ENCODE results near the gene COL19A1. TPM values are rescaled to one million over a fixed set of nuclear protein-coding genes. Genes with fewer than 3 reads are reported as not detected.

Gene COL19A1
- total and polyA plus RNA-seq, 12 donors: 0.26 to 2.8 (median 1.7) TPM

DNA sequence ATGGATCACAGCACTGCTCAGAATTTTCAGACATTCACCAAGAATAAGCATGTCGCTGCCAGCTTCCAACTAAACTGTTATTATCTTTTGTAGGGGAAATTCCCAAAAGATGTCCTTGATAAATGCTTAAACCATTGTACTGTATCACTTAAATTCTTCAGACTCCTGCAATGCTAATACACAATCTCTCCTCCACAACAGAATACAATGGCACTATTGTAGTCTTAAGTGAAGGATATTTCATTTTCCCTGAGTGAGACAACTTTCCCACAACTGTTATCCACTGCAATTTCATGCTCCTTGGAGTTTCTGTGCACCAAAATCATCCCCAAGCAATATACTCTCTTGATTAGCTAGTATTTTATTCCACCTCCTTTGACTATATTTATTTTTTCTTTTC lies 246.8 kb downstream of the COL19A1 start:
- no peaks in the 10 kb centered on the region for H3K36me3 ChIP-seq
- H3K27ac ChIP-seq: no peak overlapping the region
- TF ChIP-seq, protein P1, sequence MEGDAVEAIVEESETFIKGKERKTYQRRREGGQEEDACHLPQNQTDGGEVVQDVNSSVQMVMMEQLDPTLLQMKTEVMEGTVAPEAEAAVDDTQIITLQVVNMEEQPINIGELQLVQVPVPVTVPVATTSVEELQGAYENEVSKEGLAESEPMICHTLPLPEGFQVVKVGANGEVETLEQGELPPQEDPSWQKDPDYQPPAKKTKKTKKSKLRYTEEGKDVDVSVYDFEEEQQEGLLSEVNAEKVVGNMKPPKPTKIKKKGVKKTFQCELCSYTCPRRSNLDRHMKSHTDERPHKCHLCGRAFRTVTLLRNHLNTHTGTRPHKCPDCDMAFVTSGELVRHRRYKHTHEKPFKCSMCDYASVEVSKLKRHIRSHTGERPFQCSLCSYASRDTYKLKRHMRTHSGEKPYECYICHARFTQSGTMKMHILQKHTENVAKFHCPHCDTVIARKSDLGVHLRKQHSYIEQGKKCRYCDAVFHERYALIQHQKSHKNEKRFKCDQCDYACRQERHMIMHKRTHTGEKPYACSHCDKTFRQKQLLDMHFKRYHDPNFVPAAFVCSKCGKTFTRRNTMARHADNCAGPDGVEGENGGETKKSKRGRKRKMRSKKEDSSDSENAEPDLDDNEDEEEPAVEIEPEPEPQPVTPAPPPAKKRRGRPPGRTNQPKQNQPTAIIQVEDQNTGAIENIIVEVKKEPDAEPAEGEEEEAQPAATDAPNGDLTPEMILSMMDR (IDR thresholded peaks at IDR 0.05): no peak
- no peaks in the 10 kb centered on the region for H3K4me1 ChIP-seq
- intact Hi-C loops (cut with DNase I): loop anchor here in 1 of 10 donors (10.0 kb wide), 1 partner anchor 378 kb away; no protein-coding TSS in a partner anchor
- no peak overlapping the region for H3K4me3 ChIP-seq
- ATAC-seq (no peak), DNase-seq (no peak)
- no peaks in the 10 kb centered on the region for H3K27me3 ChIP-seq
- WGBS, 2 donors: 63 to 79% methylated on average over 1 of the region's 1 CpG
- no peaks in the 10 kb centered on the region for H3K9me3 ChIP-seq

- intact Hi-C loops (cut with DNase I): loop anchor here in 1 of 10 donors (10.0 kb wide), 1 partner anchor 384 kb away; no protein-coding TSS in a partner anchor
- TF ChIP-seq, protein P1 (IDR thresholded peaks at IDR 0.05): no peak
- no peak for ATAC-seq
- no peaks in the 10 kb centered on the region for H3K27me3 ChIP-seq
- no peaks in the 10 kb centered on the region for H3K4me1 ChIP-seq
- 59 to 61% methylated on average over 2 of the region's 2 CpGs for WGBS, 2 donors
- no peaks in the 10 kb centered on the region for H3K9me3 ChIP-seq
- no peak overlapping the region for H3K27ac ChIP-seq
- H3K36me3 ChIP-seq: no peaks in the 10 kb centered on the region
- H3K4me3 ChIP-seq: no peak overlapping the region
- no peak for DNase-seq
Observed at GRCh38 chr6:70118670-70119069, 252.3 kb downstream of the COL19A1 start.

GRCh38 chr6:70119218-70119835 lies 253.0 kb downstream of the COL19A1 start:
- Histone ChIP-seq H3K9me3 (no peaks in the 10 kb centered on the region), H3K27me3 (no peaks in the 10 kb centered on the region), H3K27ac (no peak overlapping the region), H3K4me3 (no peak overlapping the region), H3K36me3 (no peaks in the 10 kb centered on the region), H3K4me1 (no peaks in the 10 kb centered on the region)
- no peak for DNase-seq
- 79 to 87% methylated on average over 7 of the region's 7 CpGs for WGBS, 2 donors
- ATAC-seq: no peak
- intact Hi-C loops (cut with DNase I): loop anchor here in 1 of 10 donors (10.0 kb wide), 1 partner anchor 385 kb away; no protein-coding TSS in a partner anchor
- TF ChIP-seq, protein P1 (IDR thresholded peaks at IDR 0.05): no peak

- no peak overlapping the region for H3K27ac ChIP-seq
- TF ChIP-seq, protein P1 (IDR thresholded peaks at IDR 0.05): no peak
- intact Hi-C loops (cut with DNase I): no loop called here
- WGBS, 2 donors: 85 to 88% methylated on average over 1 of the region's 1 CpG
- H3K4me1 ChIP-seq: no peaks in the 10 kb centered on the region
- no peaks in the 10 kb centered on the region for H3K9me3 ChIP-seq
- H3K36me3 ChIP-seq: no peaks in the 10 kb centered on the region
- no peaks in the 10 kb centered on the region for H3K27me3 ChIP-seq
- DNase-seq: no peak
- no peak for ATAC-seq
- H3K4me3 ChIP-seq: no peak overlapping the region
Observed at GRCh38 chr6:70124443-70124842, 258.1 kb downstream of the COL19A1 start.
